CD4-positive, alpha-beta T cell (primary cell): ENCODE data around the gene DYSF. TPM values are rescaled to one million over a fixed set of nuclear protein-coding genes. Genes with fewer than 3 reads are reported as not detected.

Experiments used
- ATAC-seq: fragments of 200-7000 bp; cut with Tn5 transposase; one replicate; pipeline ENCODE4 v1.10.0; 2022; ENCODE audit warnings: mild to moderate bottlenecking; ENCODE audit not compliant: poor library complexity
- CTCF ChIA-PET: fragments of 350-600 bp; sonication (Branson Sonifier 250); formaldehyde crosslinking; loops from one replicate; lab custom pipeline; 2021; ENCODE audit warnings: antibody characterized with exemption, inconsistent platforms; lab: Charles Lee
- POLR2A ChIA-PET: fragments of 350-600 bp; sonication (Branson Sonifier 250); formaldehyde crosslinking; loops from one replicate; lab custom pipeline; 2021; ENCODE audit warnings: antibody characterized with exemption, inconsistent platforms; lab: Charles Lee
- DNase-seq, 14 experiments: peaks; one replicate each; pipeline ENCODE4 v3.0.0-alpha.2; 2013 to 2020; ENCODE audit warnings: mixed read lengths in 2 of 14
- H3K27ac ChIP-seq, 2 donors: one replicate each; pipeline versions ENCODE4 v1.5.1 to v1.7.0; 2013; ENCODE audit warnings: low read length in 2 of 2, low read depth in 1 of 2, mild to moderate bottlenecking in 1 of 2
- H3K27me3 ChIP-seq, 2 experiments: 1 replicate in 1 of 2; 2 replicates in 1 of 2; pipeline versions ENCODE4 v1.6.1 to v1.7.0; 2013; ENCODE audit warnings: low read length in 2 of 2, control low read depth in 1 of 2, mild to moderate bottlenecking in 1 of 2, moderate library complexity in 1 of 2; ENCODE audit not compliant: insufficient read depth in 2 of 2, control insufficient read depth in 1 of 2
- H3K36me3 ChIP-seq: one replicate; pipeline ENCODE4 v1.6.1; 2013; ENCODE audit warnings: low read length, control low read depth; ENCODE audit not compliant: insufficient read depth
- H3K4me1 ChIP-seq: one replicate; pipeline ENCODE4 v1.6.1; 2013; ENCODE audit warnings: low read length, control low read depth; ENCODE audit not compliant: insufficient read depth
- H3K4me3 ChIP-seq: one replicate; pipeline ENCODE4 v1.5.1; 2013; ENCODE audit warnings: mild to moderate bottlenecking, low read length, moderate library complexity
- H3K9me3 ChIP-seq, 2 experiments: 1 replicate in 1 of 2; 2 replicates in 1 of 2; pipeline versions ENCODE4 v1.6.1 to v1.7.0; 2013; ENCODE audit warnings: low read length in 2 of 2, mild to moderate bottlenecking in 2 of 2, control low read depth in 1 of 2, moderate library complexity in 1 of 2; ENCODE audit not compliant: control insufficient read depth in 1 of 2, insufficient read depth in 1 of 2
- H3K27ac Mint-ChIP-seq: one replicate; pipeline ENCODE4 v1.8.0; 2020; ENCODE audit warnings: mixed read lengths
- H3K27me3 Mint-ChIP-seq: one replicate; pipeline ENCODE4 v1.8.0; 2021; ENCODE audit warnings: mixed read lengths
- H3K36me3 Mint-ChIP-seq: one replicate; pipeline ENCODE4 v1.8.0; 2021; ENCODE audit warnings: low read depth, mixed read lengths
- H3K4me1 Mint-ChIP-seq: one replicate; pipeline ENCODE4 v1.8.0; 2021; ENCODE audit warnings: low read depth, mixed read lengths
- H3K4me3 Mint-ChIP-seq: one replicate; pipeline ENCODE4 v1.8.0; 2020; ENCODE audit warnings: mild to moderate bottlenecking, mixed read lengths
- H3K9me3 Mint-ChIP-seq: one replicate; pipeline ENCODE4 v1.8.0; 2020; ENCODE audit warnings: mixed read lengths
- intact Hi-C, 2 experiments: fragments of 100-400 bp; cut with DNase I in 1 of 2; cut with micrococcal nuclease in 1 of 2; formaldehyde crosslinking; loops; one replicate each; pipeline versions ENCODE4 v1.15.1 to v1.9.0; 2023 to 2025; cut with DNase I, micrococcal nuclease
- total RNA-seq, 174 experiments: library from RNA in 2 of 174; stranded (reverse) in 2 of 174; gene quantifications; one replicate each; pipeline ENCODE4 v1.2.3 and lab custom pipeline; 2021 to 2026
- TF ChIP-seq, protein P1 (sequence below): fragments of 200-600 bp; IDR thresholded peaks from one replicate; pipeline ENCODE4 v1.8.0; 2022; ENCODE audit warnings: antibody characterized with exemption, mild to moderate bottlenecking

DYSF gene
- total RNA-seq, 2 experiments from 2014 or later = 0.27 to 0.31 TPM

GRCh38 chr2:71474116-71474743 is 20.9 kb downstream of the DYSF start:
- Histone ChIP-seq H3K4me1 (no peaks in the 10 kb centered on the region), H3K36me3 (no peaks in the 10 kb centered on the region), H3K27ac (no peak overlapping the region), H3K4me3 (no peak overlapping the region), H3K27me3 (peaks cover 3 to 4% of the 10 kb centered on the region in 2 experiments), H3K9me3 (no peaks in the 10 kb centered on the region)
- DNase-seq (no peak), ATAC-seq (no peak)
- ChIA-PET CTCF (interaction anchor here (0.6 kb wide), 1 partner anchor 1897 kb away, joined by 4 read pairs; no protein-coding TSS in a partner anchor), POLR2A (no interaction called here)
- H3K4me1 Mint-ChIP-seq = no peaks in the 10 kb centered on the region
- H3K27ac Mint-ChIP-seq = no peak overlapping the region
- H3K27me3 Mint-ChIP-seq = peaks cover 22% of the 10 kb centered on the region
- intact Hi-C loops = no loop called here
- TF ChIP-seq, protein P1, sequence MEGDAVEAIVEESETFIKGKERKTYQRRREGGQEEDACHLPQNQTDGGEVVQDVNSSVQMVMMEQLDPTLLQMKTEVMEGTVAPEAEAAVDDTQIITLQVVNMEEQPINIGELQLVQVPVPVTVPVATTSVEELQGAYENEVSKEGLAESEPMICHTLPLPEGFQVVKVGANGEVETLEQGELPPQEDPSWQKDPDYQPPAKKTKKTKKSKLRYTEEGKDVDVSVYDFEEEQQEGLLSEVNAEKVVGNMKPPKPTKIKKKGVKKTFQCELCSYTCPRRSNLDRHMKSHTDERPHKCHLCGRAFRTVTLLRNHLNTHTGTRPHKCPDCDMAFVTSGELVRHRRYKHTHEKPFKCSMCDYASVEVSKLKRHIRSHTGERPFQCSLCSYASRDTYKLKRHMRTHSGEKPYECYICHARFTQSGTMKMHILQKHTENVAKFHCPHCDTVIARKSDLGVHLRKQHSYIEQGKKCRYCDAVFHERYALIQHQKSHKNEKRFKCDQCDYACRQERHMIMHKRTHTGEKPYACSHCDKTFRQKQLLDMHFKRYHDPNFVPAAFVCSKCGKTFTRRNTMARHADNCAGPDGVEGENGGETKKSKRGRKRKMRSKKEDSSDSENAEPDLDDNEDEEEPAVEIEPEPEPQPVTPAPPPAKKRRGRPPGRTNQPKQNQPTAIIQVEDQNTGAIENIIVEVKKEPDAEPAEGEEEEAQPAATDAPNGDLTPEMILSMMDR = no peak
- H3K36me3 Mint-ChIP-seq = no peaks in the 10 kb centered on the region
- no peak overlapping the region for H3K4me3 Mint-ChIP-seq
- H3K9me3 Mint-ChIP-seq = no peaks in the 10 kb centered on the region

DNA sequence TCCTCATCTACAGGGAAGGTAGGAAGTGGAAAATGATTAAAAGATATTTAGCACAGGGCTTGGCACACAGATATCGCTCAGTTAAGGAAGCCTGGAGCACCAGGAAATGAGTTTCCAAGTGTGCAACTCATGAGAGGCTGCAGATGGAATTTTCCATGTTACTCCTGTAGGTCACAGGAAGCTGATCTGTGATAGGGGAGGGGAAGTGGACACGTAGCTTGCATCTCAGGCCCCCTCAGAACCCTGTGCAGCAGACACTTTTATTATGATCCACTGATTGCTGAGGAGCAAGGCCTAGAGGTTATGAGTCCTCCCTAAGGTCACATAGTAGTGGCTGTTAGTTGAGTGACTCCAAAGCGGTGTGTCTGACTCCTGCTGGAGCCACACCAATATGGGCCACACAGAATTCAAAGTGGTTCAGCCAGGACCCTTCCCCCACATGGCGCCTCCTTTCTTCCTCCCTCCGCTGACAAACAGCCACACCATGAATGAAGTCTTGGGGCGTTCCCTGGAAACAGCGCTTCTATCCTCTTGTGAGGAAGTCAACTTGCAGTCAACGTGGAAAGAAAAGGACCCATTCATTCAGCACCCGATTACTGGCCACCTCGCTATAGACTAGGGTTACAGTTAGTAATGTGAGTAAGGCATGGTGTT is 21.5 kb downstream of the DYSF start:
- no peak overlapping the region for H3K27ac Mint-ChIP-seq
- TF ChIP-seq, protein P1 = no peak
- H3K4me3 Mint-ChIP-seq = no peak overlapping the region
- Histone ChIP-seq H3K4me3 (no peak overlapping the region), H3K27ac (no peak overlapping the region), H3K9me3 (no peaks in the 10 kb centered on the region), H3K27me3 (peaks cover 3% of the 10 kb centered on the region in 2 experiments), H3K36me3 (no peaks in the 10 kb centered on the region), H3K4me1 (no peaks in the 10 kb centered on the region)
- DNase-seq (no peak), ATAC-seq (no peak)
- H3K4me1 Mint-ChIP-seq = no peaks in the 10 kb centered on the region
- intact Hi-C loops = no loop called here
- ChIA-PET POLR2A (no interaction called here), CTCF (no interaction called here)
- no peaks in the 10 kb centered on the region for H3K36me3 Mint-ChIP-seq
- H3K9me3 Mint-ChIP-seq = no peaks in the 10 kb centered on the region
- H3K27me3 Mint-ChIP-seq = peaks cover 19% of the 10 kb centered on the region

- intact Hi-C loops = no loop called here
- H3K9me3 Mint-ChIP-seq = no peaks in the 10 kb centered on the region
- Histone ChIP-seq H3K4me1 (no peaks in the 10 kb centered on the region), H3K36me3 (no peaks in the 10 kb centered on the region), H3K27ac (no peak overlapping the region), H3K27me3 (peaks cover 0 to under 1% of the 10 kb centered on the region in 2 experiments), H3K9me3 (no peaks in the 10 kb centered on the region), H3K4me3 (no peak overlapping the region)
- TF ChIP-seq, protein P1 = no peak
- ChIA-PET CTCF (no interaction called here), POLR2A (interaction anchor here (0.7 kb wide), 1 partner anchor 34 kb away, joined by 3 read pairs; no protein-coding TSS in a partner anchor)
- no peak overlapping the region for H3K4me3 Mint-ChIP-seq
- no peaks in the 10 kb centered on the region for H3K4me1 Mint-ChIP-seq
- ATAC-seq (no peak), DNase-seq (no peak)
- peaks cover 10% of the 10 kb centered on the region for H3K27me3 Mint-ChIP-seq
- no peaks in the 10 kb centered on the region for H3K36me3 Mint-ChIP-seq
- no peak overlapping the region for H3K27ac Mint-ChIP-seq
Measured at GRCh38 chr2:71476495-71476894, 23.1 kb downstream of the DYSF start.
